GM13977 (cell line): ENCODE results near the gene SCAI.

Experiments used
- DNase-seq: peaks from one replicate; pipeline ENCODE4 v3.0.0; 2012; ENCODE audit warnings: low spot score
- in situ Hi-C: fragments of 300-500 bp; cut with MboI; formaldehyde crosslinking; loops from one replicate; pipeline ENCODE4 v1.12.0; 2022; ENCODE audit warnings: low sequenced_read_pairs, low pct_unique_long_range_greater_than_20kb, mixed read lengths, inconsistent platforms; ENCODE audit not compliant: unreplicated experiment
- TF ChIP-seq, protein P1 (sequence below): IDR thresholded peaks from 2 replicates; pipeline ENCODE4 v1.5.1; 2012; ENCODE audit warnings: mild to moderate bottlenecking, control low read depth; ENCODE audit not compliant: insufficient read depth; ENCODE audit errors: extremely low read depth, missing control alignments

The SCAI gene

GRCh38 chr9:125161284-125161918 is 18.1 kb upstream of the SCAI start:
- TF ChIP-seq, protein P1, sequence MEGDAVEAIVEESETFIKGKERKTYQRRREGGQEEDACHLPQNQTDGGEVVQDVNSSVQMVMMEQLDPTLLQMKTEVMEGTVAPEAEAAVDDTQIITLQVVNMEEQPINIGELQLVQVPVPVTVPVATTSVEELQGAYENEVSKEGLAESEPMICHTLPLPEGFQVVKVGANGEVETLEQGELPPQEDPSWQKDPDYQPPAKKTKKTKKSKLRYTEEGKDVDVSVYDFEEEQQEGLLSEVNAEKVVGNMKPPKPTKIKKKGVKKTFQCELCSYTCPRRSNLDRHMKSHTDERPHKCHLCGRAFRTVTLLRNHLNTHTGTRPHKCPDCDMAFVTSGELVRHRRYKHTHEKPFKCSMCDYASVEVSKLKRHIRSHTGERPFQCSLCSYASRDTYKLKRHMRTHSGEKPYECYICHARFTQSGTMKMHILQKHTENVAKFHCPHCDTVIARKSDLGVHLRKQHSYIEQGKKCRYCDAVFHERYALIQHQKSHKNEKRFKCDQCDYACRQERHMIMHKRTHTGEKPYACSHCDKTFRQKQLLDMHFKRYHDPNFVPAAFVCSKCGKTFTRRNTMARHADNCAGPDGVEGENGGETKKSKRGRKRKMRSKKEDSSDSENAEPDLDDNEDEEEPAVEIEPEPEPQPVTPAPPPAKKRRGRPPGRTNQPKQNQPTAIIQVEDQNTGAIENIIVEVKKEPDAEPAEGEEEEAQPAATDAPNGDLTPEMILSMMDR, result no peak
- in situ Hi-C loops, result no loop called here
- no peak for DNase-seq

DNA sequence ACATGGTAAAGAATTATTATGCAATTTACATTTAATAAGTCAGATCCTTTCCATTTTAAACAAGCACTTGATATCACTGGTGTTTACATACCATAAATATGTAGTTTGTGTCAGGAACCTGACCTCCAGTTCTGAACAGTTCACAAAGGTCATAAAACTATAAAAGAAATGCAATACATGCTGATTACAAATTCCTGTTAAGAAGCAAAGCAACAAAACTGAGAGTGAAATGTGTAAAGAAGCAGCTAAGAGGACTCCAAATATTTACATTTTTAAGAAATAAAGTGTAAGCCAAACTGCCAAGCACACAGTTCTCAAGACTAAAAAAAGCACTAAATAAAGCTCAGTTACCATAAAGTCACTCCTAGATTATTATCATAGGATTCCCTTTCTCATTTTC is 17.4 kb upstream of the SCAI start:
- TF ChIP-seq, protein P1, result no peak
- no peak for DNase-seq
- in situ Hi-C loops, result no loop called here

DNA sequence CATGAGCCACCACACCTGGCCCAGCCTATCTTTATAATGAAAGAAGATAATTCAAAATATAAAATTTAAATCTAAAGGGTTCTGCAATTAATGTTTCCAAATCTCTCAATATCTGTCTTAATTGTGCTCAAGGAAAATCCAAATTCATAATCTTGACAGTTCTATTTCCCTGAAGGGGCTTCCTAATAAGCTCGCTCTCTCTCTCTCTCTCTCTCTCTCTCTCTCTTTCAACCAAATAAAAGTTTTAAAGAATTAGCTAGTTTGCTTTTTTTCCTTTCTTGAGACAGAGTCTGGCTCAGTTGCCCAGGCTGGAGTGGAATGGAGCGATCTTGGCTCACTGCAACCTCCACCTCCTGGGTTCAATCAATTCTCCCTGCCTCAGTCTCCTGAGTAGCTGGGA is 13.2 kb upstream of the SCAI start:
- in situ Hi-C loops, result no loop called here
- TF ChIP-seq, protein P1, result no peak
- no peak for DNase-seq

DNA sequence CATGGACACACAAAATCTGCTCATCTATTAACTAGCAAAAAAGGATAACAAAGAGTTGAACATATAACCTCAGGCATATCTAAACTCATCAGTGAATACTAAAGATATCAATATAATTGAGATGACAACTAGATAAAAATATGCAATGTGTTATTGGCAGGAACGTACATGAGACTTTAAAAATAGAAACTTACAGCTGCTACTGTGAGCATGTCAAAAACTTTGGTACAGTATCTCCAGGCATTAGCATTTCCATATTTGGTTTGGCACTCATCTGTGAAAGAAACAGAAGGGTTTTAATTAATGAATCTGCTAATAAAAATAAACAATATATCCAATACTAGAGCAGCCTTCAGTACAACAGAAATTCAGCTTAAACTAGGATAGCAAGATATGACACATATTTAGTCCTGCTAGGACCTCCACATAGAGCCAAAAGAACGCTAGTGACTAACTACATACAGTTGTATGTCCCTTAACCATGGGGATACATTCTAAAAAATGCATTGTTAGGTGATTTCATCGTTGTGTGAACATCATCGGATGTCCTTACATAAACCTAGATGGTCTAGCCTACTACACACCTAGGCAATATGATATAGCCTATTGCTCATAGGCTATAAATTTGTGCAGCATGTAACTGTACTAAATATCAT is 10.5 kb upstream of the SCAI start:
- DNase-seq, result no peak
- TF ChIP-seq, protein P1, result no peak
- in situ Hi-C loops, result no loop called here

DNA sequence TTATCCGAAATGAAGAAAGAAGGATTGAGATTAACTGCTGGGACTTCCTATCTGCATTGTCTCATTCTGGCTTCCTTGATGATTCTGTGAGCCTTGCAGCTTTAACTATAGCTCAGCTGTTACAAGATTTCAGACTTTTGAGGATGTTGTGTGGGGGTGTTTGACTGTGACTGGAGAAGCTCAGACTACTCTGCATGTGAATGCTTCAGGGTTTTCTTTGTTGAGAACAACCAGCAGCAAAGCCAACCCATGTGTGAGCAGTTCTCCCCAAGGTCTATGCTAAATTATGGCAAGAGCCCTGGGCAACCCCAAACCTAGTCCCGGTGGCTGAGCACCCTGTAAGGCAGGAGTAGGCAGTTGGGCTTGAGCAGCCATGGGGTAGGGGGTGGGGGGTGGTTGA is 8.4 kb upstream of the SCAI start:
- in situ Hi-C loops, result no loop called here
- TF ChIP-seq, protein P1, result no peak
- DNase-seq, result no peak

DNA sequence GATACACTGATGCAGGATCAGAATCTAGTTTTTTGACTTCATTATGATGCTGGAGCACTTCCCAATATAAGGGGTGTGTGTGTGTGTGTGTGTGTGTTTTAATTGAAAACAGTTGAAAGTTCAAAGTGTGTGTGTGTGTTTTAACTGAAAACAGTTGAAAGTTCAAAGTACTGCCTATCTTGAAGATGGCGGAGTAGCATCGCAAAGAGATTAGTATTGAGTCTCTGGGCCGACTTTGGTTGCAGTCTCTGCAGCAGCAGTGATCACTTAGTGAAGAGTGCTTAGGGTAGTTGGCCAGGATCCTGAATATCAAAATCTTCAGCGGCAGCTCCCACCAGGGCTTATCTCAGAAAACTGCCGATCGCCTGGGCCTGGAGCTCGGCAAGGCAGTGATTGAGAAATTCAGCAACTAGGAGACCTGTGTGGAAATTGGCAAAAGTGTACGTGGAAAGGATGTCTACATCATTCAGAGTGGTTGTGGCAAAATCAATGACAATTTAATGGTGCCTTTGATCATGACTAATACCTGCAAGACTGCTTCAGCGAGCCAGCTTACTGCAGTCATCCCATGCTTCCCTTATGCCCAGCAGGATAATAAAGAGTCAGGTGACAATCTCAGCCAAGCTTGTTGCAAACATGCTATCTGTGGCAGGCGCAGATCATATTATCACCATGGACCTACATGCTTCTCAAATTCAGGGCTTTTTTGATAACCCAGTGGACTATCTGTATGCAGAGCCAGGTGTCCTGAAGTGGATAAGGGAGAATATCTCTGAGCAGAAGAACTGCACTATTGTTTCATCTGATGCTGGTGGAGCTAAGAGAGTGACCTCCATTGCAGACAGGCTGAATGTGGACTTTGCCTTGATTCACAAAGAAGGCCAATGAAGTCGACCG is 7.3 kb upstream of the SCAI start:
- TF ChIP-seq, protein P1, result no peak
- in situ Hi-C loops, result no loop called here
- no peak for DNase-seq
